Activated naive CD8-positive, alpha-beta T cell treated with anti-CD3 and anti-CD28 coated beads, Interleukin-2, amount 10 ng/mL, durations not matched to agents 7 days and 5 days (primary cell): Measurements from ENCODE around the gene CYB5R3. TPM values are rescaled to one million over a fixed set of nuclear protein-coding genes. Genes with fewer than 3 reads are reported as not detected.
"Not testable (repeated sequence)": the region's sequence is repeated elsewhere in the genome, so short reads cannot be mapped to it uniquely, and the experiment has no call there.

Experiments
- ATAC-seq: fragments of 150-1000 bp; cut with Tn5 transposase; one replicate; pipeline ENCODE4 v1.10.0; 2021; ENCODE audit warnings: low read depth, moderate library complexity
- POLR2A ChIA-PET: fragments of 350-600 bp; sonication (Branson Sonifier 250); formaldehyde crosslinking; loops from one replicate; lab custom pipeline; 2021; ENCODE audit warnings: antibody characterized with exemption; lab: Charles Lee
- DNase-seq: peaks from one replicate; pipeline ENCODE4 v3.0.0; 2021
- H3K27ac Mint-ChIP-seq: one replicate; pipeline ENCODE4 v1.8.0; 2022; ENCODE audit warnings: mild to moderate bottlenecking, mixed read lengths
- H3K27me3 Mint-ChIP-seq: one replicate; pipeline ENCODE4 v1.8.0; 2022; ENCODE audit warnings: mild to moderate bottlenecking, moderate library complexity, mixed read lengths
- H3K36me3 Mint-ChIP-seq: one replicate; pipeline ENCODE4 v1.8.0; 2021; ENCODE audit warnings: mild to moderate bottlenecking, mixed read lengths
- H3K4me1 Mint-ChIP-seq: one replicate; pipeline ENCODE4 v1.8.0; 2021; ENCODE audit warnings: mixed read lengths
- H3K4me3 Mint-ChIP-seq: one replicate; pipeline ENCODE4 v1.8.0; 2022; ENCODE audit warnings: mild to moderate bottlenecking, moderate library complexity, mixed read lengths
- H3K9me3 Mint-ChIP-seq: one replicate; pipeline ENCODE4 v1.8.0; 2021; ENCODE audit warnings: mixed read lengths
- total RNA-seq, 2 experiments: library from RNA; stranded (reverse); gene quantifications; one replicate each; pipeline ENCODE4 v1.2.3, GENCODE V29; 2021

CYB5R3 gene
- total RNA-seq, 2 experiments from 2014 or later, result 61.3 to 65.4 TPM

GRCh38 chr22:42670046-42670445 lies 20.9 kb upstream of the CYB5R3 start:
- H3K4me3 Mint-ChIP-seq, result no peak overlapping the region
- H3K36me3 Mint-ChIP-seq, result no peaks in the 10 kb centered on the region
- DNase-seq (no peak), ATAC-seq (no peak)
- POLR2A ChIA-PET, result no interaction called here
- peaks cover 16% of the 10 kb centered on the region for H3K27me3 Mint-ChIP-seq
- H3K4me1 Mint-ChIP-seq, result peaks cover 10% of the 10 kb centered on the region
- no peak overlapping the region for H3K27ac Mint-ChIP-seq
- no peaks in the 10 kb centered on the region for H3K9me3 Mint-ChIP-seq

GRCh38 chr22:42666393-42666792 lies 17.2 kb upstream of the CYB5R3 start:
- not testable (repeated sequence) for H3K9me3 Mint-ChIP-seq, DNase-seq, H3K36me3 Mint-ChIP-seq, H3K4me1 Mint-ChIP-seq, H3K27ac Mint-ChIP-seq, ATAC-seq, H3K4me3 Mint-ChIP-seq
- peaks cover 21% of the 10 kb centered on the region for H3K27me3 Mint-ChIP-seq
- POLR2A ChIA-PET, result interaction anchor here (0.7 kb wide), 1 partner anchor 194 kb away, joined by 5 read pairs; no protein-coding TSS in a partner anchor

- POLR2A ChIA-PET, result no interaction called here
- no peak for ATAC-seq
Observed at GRCh38 chr22:42664976-42665831, 16.0 kb upstream of the CYB5R3 start.

GRCh38 chr22:42661985-42662831 lies 13.0 kb upstream of the CYB5R3 start:
- no peak overlapping the region for H3K27ac Mint-ChIP-seq

More at GRCh38 chr22:42664976-42665831, 16.0 kb upstream of the CYB5R3 start:
- H3K27me3 Mint-ChIP-seq, result peaks cover 24% of the 10 kb centered on the region
- H3K4me1 Mint-ChIP-seq, result peaks cover 2% of the 10 kb centered on the region
- no peak overlapping the region for H3K27ac Mint-ChIP-seq
- H3K4me3 Mint-ChIP-seq, result no peak overlapping the region
- H3K9me3 Mint-ChIP-seq, result no peaks in the 10 kb centered on the region
- DNase-seq, result no peak
- no peaks in the 10 kb centered on the region for H3K36me3 Mint-ChIP-seq

GRCh38 chr22:42656578-42656977 lies 7.4 kb upstream of the CYB5R3 start:
- Mint-ChIP-seq H3K4me3 (no peak overlapping the region), H3K36me3 (no peaks in the 10 kb centered on the region), H3K27ac (no peak overlapping the region), H3K27me3 (peaks cover 3% of the 10 kb centered on the region), H3K9me3 (no peaks in the 10 kb centered on the region), H3K4me1 (no peaks in the 10 kb centered on the region)
- DNase-seq, result no peak
- ATAC-seq, result no peak
- POLR2A ChIA-PET, result interaction anchor here (0.7 kb wide), 1 partner anchor 968 kb away, joined by 3 read pairs; the partner anchor contains the start of gene SNU13

More at GRCh38 chr22:42661985-42662831, 13.0 kb upstream of the CYB5R3 start:
- Mint-ChIP-seq H3K4me1 (no peaks in the 10 kb centered on the region), H3K4me3 (peak overlapping the region; percentile 65), H3K27me3 (peaks cover 24% of the 10 kb centered on the region), H3K9me3 (no peaks in the 10 kb centered on the region), H3K36me3 (no peaks in the 10 kb centered on the region)
- POLR2A ChIA-PET, result interaction anchor here (0.6 kb wide), 1 partner anchor 12 kb away, joined by 3 read pairs; no protein-coding TSS in a partner anchor
- DNase-seq, result peak; percentile 90
- peak; percentile 84 for ATAC-seq

- DNase-seq (no peak), ATAC-seq (no peak)
- H3K27me3 Mint-ChIP-seq, result peaks cover 3% of the 10 kb centered on the region
- no peak overlapping the region for H3K4me3 Mint-ChIP-seq
- H3K4me1 Mint-ChIP-seq, result no peaks in the 10 kb centered on the region
- POLR2A ChIA-PET, result no interaction called here
- no peak overlapping the region for H3K27ac Mint-ChIP-seq
- no peaks in the 10 kb centered on the region for H3K9me3 Mint-ChIP-seq
- H3K36me3 Mint-ChIP-seq, result no peaks in the 10 kb centered on the region
Observed at GRCh38 chr22:42655693-42656092, 6.5 kb upstream of the CYB5R3 start.

- Mint-ChIP-seq H3K4me1 (no peaks in the 10 kb centered on the region), H3K27ac (no peak overlapping the region), H3K9me3 (no peaks in the 10 kb centered on the region), H3K36me3 (no peaks in the 10 kb centered on the region), H3K4me3 (no peak overlapping the region), H3K27me3 (no peaks in the 10 kb centered on the region)
- POLR2A ChIA-PET, result no interaction called here
- DNase-seq, result no peak
- no peak for ATAC-seq
Observed at GRCh38 chr22:42654436-42655073, 5.4 kb upstream of the CYB5R3 start.

GRCh38 chr22:42653999-42654398 lies 4.8 kb upstream of the CYB5R3 start:
- H3K9me3 Mint-ChIP-seq, result no peaks in the 10 kb centered on the region
- H3K27me3 Mint-ChIP-seq, result no peaks in the 10 kb centered on the region
- ATAC-seq (no peak), DNase-seq (no peak)
- no peak overlapping the region for H3K27ac Mint-ChIP-seq
- no peaks in the 10 kb centered on the region for H3K36me3 Mint-ChIP-seq
- no peak overlapping the region for H3K4me3 Mint-ChIP-seq
- H3K4me1 Mint-ChIP-seq, result no peaks in the 10 kb centered on the region
- POLR2A ChIA-PET, result no interaction called here

GRCh38 chr22:42651134-42651533 lies 1.9 kb upstream of the CYB5R3 start:
- Mint-ChIP-seq H3K4me3 (no peak overlapping the region), H3K27ac (no peak overlapping the region), H3K27me3 (no peaks in the 10 kb centered on the region), H3K9me3 (no peaks in the 10 kb centered on the region), H3K36me3 (peaks cover 2% of the 10 kb centered on the region), H3K4me1 (peaks cover 6% of the 10 kb centered on the region)
- ATAC-seq (no peak), DNase-seq (no peak)
- POLR2A ChIA-PET, result interaction anchor here (4.9 kb wide), 1 partner anchor 36 kb away, joined by 61 read pairs; the partner anchor contains the start of gene POLDIP3

- H3K4me1 Mint-ChIP-seq, result peaks cover 14% of the 10 kb centered on the region
- H3K27me3 Mint-ChIP-seq, result no peaks in the 10 kb centered on the region
- H3K9me3 Mint-ChIP-seq, result no peaks in the 10 kb centered on the region
- DNase-seq (no peak), ATAC-seq (peak; percentile 53)
- POLR2A ChIA-PET, result interaction anchor here (0.7 to 4.9 kb wide), 8 partner anchors 8 to 868 kb away, joined by 3 to 61 read pairs (median 4); partner anchors contain the start of genes ARFGAP3 and POLDIP3
- H3K27ac Mint-ChIP-seq, result peak overlapping the region; percentile 98
- peaks cover 2% of the 10 kb centered on the region for H3K36me3 Mint-ChIP-seq
- peak overlapping the region; percentile 96 for H3K4me3 Mint-ChIP-seq
Observed at GRCh38 chr22:42648368-42649245, 585 bp downstream of the CYB5R3 start.

GRCh38 chr22:42648017-42648367 lies 1.2 kb downstream of the CYB5R3 start:
- peaks cover 2% of the 10 kb centered on the region for H3K36me3 Mint-ChIP-seq
- H3K27ac Mint-ChIP-seq, result peak overlapping the region; percentile 98
- DNase-seq (no peak), ATAC-seq (no peak)
- POLR2A ChIA-PET, result interaction anchor here (4.9 kb wide), 1 partner anchor 33 kb away, joined by 61 read pairs; the partner anchor contains the start of gene POLDIP3
- H3K27me3 Mint-ChIP-seq, result no peaks in the 10 kb centered on the region
- peak overlapping the region; percentile 96 for H3K4me3 Mint-ChIP-seq
- H3K9me3 Mint-ChIP-seq, result no peaks in the 10 kb centered on the region
- H3K4me1 Mint-ChIP-seq, result peaks cover 14% of the 10 kb centered on the region
